Measurements from ENCODE around the gene NDUFA6. TPM values are rescaled to one million over a fixed set of nuclear protein-coding genes. Genes with fewer than 3 reads are reported as not detected.

The NDUFA6 gene
- polyA plus RNA-seq, 3 donors = 51.6 to 94.7 (median 94.1) TPM

- no peak overlapping the region for H3K27ac ChIP-seq (ENCODE audit: low read depth, low read length)
- 88 to 97% (median 93%) methylated on average over 5 of the region's 5 CpGs for WGBS, 3 donors
Measured at GRCh38 chr22:42060489-42060888, 30.1 kb downstream of the NDUFA6 start.

GRCh38 chr22:42056757-42057511 lies 33.6 kb downstream of the NDUFA6 start:
- WGBS, 3 donors = 100% methylated on average over 1 of the region's 1 CpG

GRCh38 chr22:42052765-42053164 lies 37.8 kb downstream of the NDUFA6 start:
- H3K27ac ChIP-seq (ENCODE audit: low read depth, low read length) = no peak overlapping the region
- 84 to 88% (median 87%) methylated on average over 3 of the region's 3 CpGs for WGBS, 3 donors

More at GRCh38 chr22:42056757-42057511, 33.6 kb downstream of the NDUFA6 start:
- H3K27ac ChIP-seq (ENCODE audit: low read depth, low read length) = no peak overlapping the region

- 60 to 76% (median 64%) methylated on average over 2 of the region's 2 CpGs for WGBS, 3 donors
- no peak overlapping the region for H3K27ac ChIP-seq (ENCODE audit: low read depth, low read length)
Measured at GRCh38 chr22:42050641-42051180, 39.9 kb downstream of the NDUFA6 start.

GRCh38 chr22:42041784-42042183 lies 48.8 kb downstream of the NDUFA6 start:
- no peak overlapping the region for H3K27ac ChIP-seq (ENCODE audit: low read depth, low read length)

GRCh38 chr22:42039271-42039670 lies 51.3 kb downstream of the NDUFA6 start:
- H3K27ac ChIP-seq (ENCODE audit: low read depth, low read length) = no peak overlapping the region
- 93 to 95% (median 94%) methylated on average over 5 of the region's 5 CpGs for WGBS, 3 donors

Other genes starting within 250 kb of the NDUFA6 start
- gene SHISA8, start 175.7 kb downstream of the NDUFA6 start, polyA plus RNA-seq = not detected
- gene TNFRSF13C, start 164.0 kb downstream of the NDUFA6 start, polyA plus RNA-seq = under 1 TPM in 2 of 3 donors, not detected in 1; 0.19 to 0.38 TPM
- gene CENPM, start 143.6 kb downstream of the NDUFA6 start, polyA plus RNA-seq = 1 to 10 TPM in 2 of 3 donors, under 1 TPM in 1; 0.74 to 3.1 (median 1.1) TPM
- under 1 TPM; 0.09 to 0.79 (median 0.70) TPM for gene SEPTIN3, start 121.3 kb downstream of the NDUFA6 start, polyA plus RNA-seq
- gene WBP2NL, start 92.0 kb downstream of the NDUFA6 start, polyA plus RNA-seq = 1 to 10 TPM in 1 of 3 donors, under 1 TPM in 2; 0.18 to 1.1 (median 0.45) TPM
- 10 to 100 TPM in 1 of 3 donors, 1 to 10 TPM in 2; 6.6 to 17.6 (median 7.6) TPM for gene NAGA, start 20.0 kb downstream of the NDUFA6 start, polyA plus RNA-seq
- 10 to 100 TPM in 2 of 3 donors, 1 to 10 TPM in 1; 7.9 to 14.5 (median 11.8) TPM for gene PHETA2, start 16.5 kb downstream of the NDUFA6 start, polyA plus RNA-seq
- gene SMDT1, start 11.1 kb downstream of the NDUFA6 start, polyA plus RNA-seq = 100 to 1,000 TPM in 1 of 3 donors, 10 to 100 TPM in 2; 53.3 to 129 (median 86.4) TPM
- 1 to 10 TPM in 2 of 3 donors, under 1 TPM in 1; 0.85 to 1.2 (median 1.1) TPM for gene CYP2D6, start 40.0 kb upstream of the NDUFA6 start, polyA plus RNA-seq
- gene TCF20, start 179.9 kb upstream of the NDUFA6 start, polyA plus RNA-seq = 1 to 10 TPM; 5.3 to 6.9 (median 5.3) TPM